ENCODE results near the gene CPXM1.
"Not testable (repeated sequence)": the region's sequence is repeated elsewhere in the genome, so short reads cannot be mapped to it uniquely, and the experiment has no call there.

The CPXM1 gene

DNA sequence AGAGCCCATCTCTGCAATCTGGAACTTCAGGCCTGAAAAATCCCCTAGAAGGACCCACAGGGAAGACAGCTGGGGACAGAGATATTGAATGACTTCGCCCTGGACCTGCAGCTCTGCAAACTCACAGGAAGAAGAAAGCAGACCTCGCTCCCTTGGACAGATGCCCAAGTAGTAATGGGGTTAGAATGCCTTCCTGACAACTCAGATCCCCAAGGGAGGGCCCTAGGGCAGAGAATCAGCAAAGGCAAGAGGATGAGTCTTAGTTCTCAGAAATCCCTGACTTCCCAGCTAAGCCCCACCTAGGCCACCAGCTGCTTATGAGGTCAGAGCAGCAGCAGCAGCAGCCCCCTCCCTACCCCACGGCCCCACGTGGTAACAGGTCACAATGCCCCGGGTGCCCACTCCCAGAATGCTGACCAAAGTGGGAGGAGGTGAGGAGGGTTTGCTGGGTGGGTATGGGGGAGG, 14.2 kb upstream of the CPXM1 start, which contains the start of gene C20orf141:
C20orf141 (plus strand) TSS at position 401 of the 465 bp plus-strand sequence. CDS start 198 bp downstream, outside the sequence.
- H3K27ac ChIP-seq (ENCODE audit: low read depth, low read length): no peak within 1 kb of the TSS
- H3K4me3 ChIP-seq (ENCODE audit: low read depth in 1 of 2, low read length in 2 of 2): no peak within 1 kb of the TSS
- no peak within 1 kb of the TSS for H3K9ac ChIP-seq (ENCODE audit: low read depth in 1 of 2, low read length in 2 of 2)
- H3K36me3 ChIP-seq (ENCODE audit: control insufficient read depth in 1 of 2, insufficient read depth in 2 of 2, low read length in 2 of 2): no peaks in the 10 kb centered on the region
- no peaks in the 10 kb centered on the region for H3K27me3 ChIP-seq (ENCODE audit: control insufficient read depth in 1 of 2, insufficient read depth in 2 of 2, low read length in 2 of 2)
- no peaks in the 10 kb centered on the region for H3K4me1 ChIP-seq (ENCODE audit: control insufficient read depth in 1 of 2, insufficient read depth in 2 of 2, low read length in 2 of 2)
- H3K9me3 ChIP-seq (ENCODE audit: control insufficient read depth in 1 of 2, low read length in 2 of 2): peaks cover 8 to 9% of the 10 kb centered on the region in 2 donors

DNA sequence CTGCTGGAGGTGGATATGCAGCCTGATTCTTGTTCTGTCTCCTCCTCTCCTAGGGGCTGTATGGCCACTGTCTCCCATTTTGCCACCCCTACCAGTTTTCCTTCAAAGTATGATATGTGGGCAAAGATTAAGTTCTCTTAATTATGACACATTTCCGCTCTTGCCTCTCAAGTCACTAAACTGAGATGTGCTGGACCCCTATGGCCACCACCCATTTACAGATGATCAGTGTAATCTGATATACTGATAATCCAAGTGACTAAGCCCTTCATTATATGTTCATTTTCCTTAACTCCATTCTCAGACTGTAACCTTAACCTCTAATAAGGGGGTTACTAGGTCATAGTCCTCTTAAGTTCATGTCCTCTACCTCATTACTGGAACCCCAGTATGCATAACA, 13.6 kb upstream of the CPXM1 start:
- Histone ChIP-seq H3K4me1 (ENCODE audit: control insufficient read depth in 1 of 2, insufficient read depth in 2 of 2, low read length in 2 of 2) (no peaks in the 10 kb centered on the region), H3K27me3 (ENCODE audit: control insufficient read depth in 1 of 2, insufficient read depth in 2 of 2, low read length in 2 of 2) (no peaks in the 10 kb centered on the region), H3K4me3 (ENCODE audit: low read depth in 1 of 2, low read length in 2 of 2) (no peak overlapping the region), H3K9me3 (ENCODE audit: control insufficient read depth in 1 of 2, low read length in 2 of 2) (peaks cover 8 to 9% of the 10 kb centered on the region in 2 donors), H3K9ac (ENCODE audit: low read depth in 1 of 2, low read length in 2 of 2) (no peak overlapping the region), H3K27ac (ENCODE audit: low read depth, low read length) (no peak overlapping the region), H3K36me3 (ENCODE audit: control insufficient read depth in 1 of 2, insufficient read depth in 2 of 2, low read length in 2 of 2) (no peaks in the 10 kb centered on the region)

- Histone ChIP-seq H3K9me3 (ENCODE audit: control insufficient read depth in 1 of 2, low read length in 2 of 2) (peaks cover 8 to 9% of the 10 kb centered on the region in 2 donors), H3K4me1 (ENCODE audit: control insufficient read depth in 1 of 2, insufficient read depth in 2 of 2, low read length in 2 of 2) (no peaks in the 10 kb centered on the region), H3K36me3 (ENCODE audit: control insufficient read depth in 1 of 2, insufficient read depth in 2 of 2, low read length in 2 of 2) (no peaks in the 10 kb centered on the region), H3K4me3 (ENCODE audit: low read depth in 1 of 2, low read length in 2 of 2) (no peak overlapping the region), H3K27me3 (ENCODE audit: control insufficient read depth in 1 of 2, insufficient read depth in 2 of 2, low read length in 2 of 2) (peaks cover 0 to 3% of the 10 kb centered on the region in 2 donors), H3K27ac (ENCODE audit: low read depth, low read length) (no peak overlapping the region), H3K9ac (ENCODE audit: low read depth in 1 of 2, low read length in 2 of 2) (no peak overlapping the region)
These were observed 11.8 kb upstream of the CPXM1 start for GRCh38 chr20:2812189-2812588.

DNA sequence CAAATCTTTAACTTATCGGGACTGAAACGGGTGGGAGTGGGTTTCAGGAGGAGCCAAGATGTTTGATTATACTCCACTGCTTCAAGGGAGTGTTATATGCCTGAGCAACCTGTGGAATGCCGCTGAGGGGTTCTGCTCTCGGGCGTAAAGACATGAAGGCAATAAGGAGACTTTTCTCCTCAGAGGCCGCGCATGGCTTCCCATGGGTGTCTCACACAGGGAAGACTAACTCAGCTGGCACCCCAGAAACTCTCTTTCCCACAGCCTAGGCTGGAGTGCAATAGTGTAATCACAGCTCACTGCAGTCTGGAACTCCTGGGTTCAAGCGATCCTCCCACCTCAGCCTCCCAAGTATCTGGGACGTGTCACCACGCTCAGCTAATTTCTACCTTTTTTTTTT, 9.3 kb upstream of the CPXM1 start:
- Histone ChIP-seq H3K9me3 (ENCODE audit: control insufficient read depth in 1 of 2, low read length in 2 of 2) (peaks cover 8 to 9% of the 10 kb centered on the region in 2 donors), H3K4me1 (ENCODE audit: control insufficient read depth in 1 of 2, insufficient read depth in 2 of 2, low read length in 2 of 2) (peaks cover 0 to 4% of the 10 kb centered on the region in 2 donors), H3K27ac (ENCODE audit: low read depth, low read length) (no peak overlapping the region), H3K36me3 (ENCODE audit: control insufficient read depth in 1 of 2, insufficient read depth in 2 of 2, low read length in 2 of 2) (no peaks in the 10 kb centered on the region), H3K27me3 (ENCODE audit: control insufficient read depth in 1 of 2, insufficient read depth in 2 of 2, low read length in 2 of 2) (peaks cover 9 to 18% of the 10 kb centered on the region in 2 donors), H3K9ac (ENCODE audit: low read depth in 1 of 2, low read length in 2 of 2) (no peak overlapping the region), H3K4me3 (ENCODE audit: low read depth in 1 of 2, low read length in 2 of 2) (no peak overlapping the region)

DNA sequence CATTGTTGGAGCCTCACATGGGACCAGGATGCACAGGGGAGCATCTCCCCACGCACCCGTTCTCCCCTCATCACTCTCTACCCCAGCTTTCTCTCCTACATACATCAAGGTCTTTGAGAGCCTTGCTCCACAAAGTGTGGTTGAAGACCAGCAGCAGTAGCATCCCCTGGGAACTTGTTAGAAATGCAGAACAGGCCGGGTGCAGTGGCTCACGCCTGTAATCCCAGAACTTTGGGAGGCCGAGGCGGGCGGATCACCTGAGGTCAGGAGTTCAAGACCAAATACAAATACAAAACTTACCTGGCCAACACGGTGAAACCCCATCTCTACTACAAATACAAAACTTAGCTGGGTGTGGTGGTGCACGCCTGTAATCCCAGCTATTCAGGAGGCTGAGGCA, 7.5 kb upstream of the CPXM1 start:
- H3K9ac ChIP-seq (ENCODE audit: low read depth in 1 of 2, low read length in 2 of 2); H3K4me1 ChIP-seq (ENCODE audit: control insufficient read depth in 1 of 2, insufficient read depth in 2 of 2, low read length in 2 of 2); H3K36me3 ChIP-seq (ENCODE audit: control insufficient read depth in 1 of 2, insufficient read depth in 2 of 2, low read length in 2 of 2); H3K27ac ChIP-seq (ENCODE audit: low read depth, low read length); H3K4me3 ChIP-seq (ENCODE audit: low read depth in 1 of 2, low read length in 2 of 2); H3K9me3 ChIP-seq (ENCODE audit: control insufficient read depth in 1 of 2, low read length in 2 of 2): not testable (repeated sequence)
- peaks cover 17 to 28% of the 10 kb centered on the region in 2 donors for H3K27me3 ChIP-seq (ENCODE audit: control insufficient read depth in 1 of 2, insufficient read depth in 2 of 2, low read length in 2 of 2)

DNA sequence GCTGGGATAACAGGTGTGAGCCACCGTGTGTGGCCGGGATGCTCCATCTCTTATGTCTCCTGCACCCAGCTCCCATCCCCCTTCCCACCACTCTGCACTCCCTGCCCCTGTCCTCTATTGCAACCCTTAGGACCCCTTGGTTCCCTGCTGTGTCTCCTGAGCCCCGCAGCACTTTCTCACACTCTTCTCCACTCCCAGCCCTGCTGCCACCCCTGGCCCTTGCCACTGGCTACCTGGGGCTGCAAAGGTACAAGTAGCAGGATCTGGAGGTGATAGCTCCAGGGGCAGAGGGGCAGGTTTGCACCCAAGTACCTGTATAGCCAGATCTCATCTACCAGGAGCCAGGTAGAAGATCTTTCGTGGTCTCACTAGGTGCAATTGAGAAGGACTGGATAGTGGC, 6.6 kb upstream of the CPXM1 start:
- Histone ChIP-seq H3K27me3 (ENCODE audit: control insufficient read depth in 1 of 2, insufficient read depth in 2 of 2, low read length in 2 of 2) (peaks cover 22 to 35% of the 10 kb centered on the region in 2 donors), H3K4me1 (ENCODE audit: control insufficient read depth in 1 of 2, insufficient read depth in 2 of 2, low read length in 2 of 2) (peaks cover 0 to 4% of the 10 kb centered on the region in 2 donors), H3K9ac (ENCODE audit: low read depth in 1 of 2, low read length in 2 of 2) (no peak overlapping the region), H3K4me3 (ENCODE audit: low read depth in 1 of 2, low read length in 2 of 2) (no peak overlapping the region), H3K36me3 (ENCODE audit: control insufficient read depth in 1 of 2, insufficient read depth in 2 of 2, low read length in 2 of 2) (no peaks in the 10 kb centered on the region), H3K27ac (ENCODE audit: low read depth, low read length) (no peak overlapping the region), H3K9me3 (ENCODE audit: control insufficient read depth in 1 of 2, low read length in 2 of 2) (peaks cover 3 to 4% of the 10 kb centered on the region in 2 donors)

DNA sequence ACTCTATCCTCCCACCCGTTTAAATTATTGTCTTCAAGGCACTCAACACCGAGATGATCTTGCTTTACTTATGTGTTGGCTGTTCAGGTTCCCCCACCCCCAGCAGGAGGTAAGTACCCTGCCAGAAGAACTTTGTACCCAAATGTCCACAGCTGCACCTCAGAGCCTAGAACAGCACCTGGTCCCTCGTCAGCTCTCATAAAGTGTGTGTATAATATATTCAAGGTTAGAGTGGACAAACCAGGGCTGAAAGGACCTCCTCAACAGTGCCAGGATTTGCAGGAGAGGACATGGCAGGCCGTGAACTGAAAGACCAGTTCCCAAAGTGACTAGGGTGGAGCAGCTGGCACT, 5.9 kb upstream of the CPXM1 start:
- no peaks in the 10 kb centered on the region for H3K36me3 ChIP-seq (ENCODE audit: control insufficient read depth in 1 of 2, insufficient read depth in 2 of 2, low read length in 2 of 2)
- H3K4me1 ChIP-seq (ENCODE audit: control insufficient read depth in 1 of 2, insufficient read depth in 2 of 2, low read length in 2 of 2): peaks cover 0 to 4% of the 10 kb centered on the region in 2 donors
- H3K4me3 ChIP-seq (ENCODE audit: low read depth in 1 of 2, low read length in 2 of 2): no peak overlapping the region
- no peaks in the 10 kb centered on the region for H3K9me3 ChIP-seq (ENCODE audit: control insufficient read depth in 1 of 2, low read length in 2 of 2)
- no peak overlapping the region for H3K27ac ChIP-seq (ENCODE audit: low read depth, low read length)
- H3K27me3 ChIP-seq (ENCODE audit: control insufficient read depth in 1 of 2, insufficient read depth in 2 of 2, low read length in 2 of 2): peaks cover 27 to 40% of the 10 kb centered on the region in 2 donors
- H3K9ac ChIP-seq (ENCODE audit: low read depth in 1 of 2, low read length in 2 of 2): no peak overlapping the region

GRCh38 chr20:2805689-2806350, 5.4 kb upstream of the CPXM1 start:
- Histone ChIP-seq H3K27me3 (ENCODE audit: control insufficient read depth in 1 of 2, insufficient read depth in 2 of 2, low read length in 2 of 2) (peaks cover 32 to 45% of the 10 kb centered on the region in 2 donors), H3K27ac (ENCODE audit: low read depth, low read length) (no peak overlapping the region), H3K9ac (ENCODE audit: low read depth in 1 of 2, low read length in 2 of 2) (no peak overlapping the region), H3K4me3 (ENCODE audit: low read depth in 1 of 2, low read length in 2 of 2) (no peak overlapping the region), H3K4me1 (ENCODE audit: control insufficient read depth in 1 of 2, insufficient read depth in 2 of 2, low read length in 2 of 2) (peaks cover 0 to 7% of the 10 kb centered on the region in 2 donors), H3K9me3 (ENCODE audit: control insufficient read depth in 1 of 2, low read length in 2 of 2) (no peaks in the 10 kb centered on the region), H3K36me3 (ENCODE audit: control insufficient read depth in 1 of 2, insufficient read depth in 2 of 2, low read length in 2 of 2) (no peaks in the 10 kb centered on the region)

DNA sequence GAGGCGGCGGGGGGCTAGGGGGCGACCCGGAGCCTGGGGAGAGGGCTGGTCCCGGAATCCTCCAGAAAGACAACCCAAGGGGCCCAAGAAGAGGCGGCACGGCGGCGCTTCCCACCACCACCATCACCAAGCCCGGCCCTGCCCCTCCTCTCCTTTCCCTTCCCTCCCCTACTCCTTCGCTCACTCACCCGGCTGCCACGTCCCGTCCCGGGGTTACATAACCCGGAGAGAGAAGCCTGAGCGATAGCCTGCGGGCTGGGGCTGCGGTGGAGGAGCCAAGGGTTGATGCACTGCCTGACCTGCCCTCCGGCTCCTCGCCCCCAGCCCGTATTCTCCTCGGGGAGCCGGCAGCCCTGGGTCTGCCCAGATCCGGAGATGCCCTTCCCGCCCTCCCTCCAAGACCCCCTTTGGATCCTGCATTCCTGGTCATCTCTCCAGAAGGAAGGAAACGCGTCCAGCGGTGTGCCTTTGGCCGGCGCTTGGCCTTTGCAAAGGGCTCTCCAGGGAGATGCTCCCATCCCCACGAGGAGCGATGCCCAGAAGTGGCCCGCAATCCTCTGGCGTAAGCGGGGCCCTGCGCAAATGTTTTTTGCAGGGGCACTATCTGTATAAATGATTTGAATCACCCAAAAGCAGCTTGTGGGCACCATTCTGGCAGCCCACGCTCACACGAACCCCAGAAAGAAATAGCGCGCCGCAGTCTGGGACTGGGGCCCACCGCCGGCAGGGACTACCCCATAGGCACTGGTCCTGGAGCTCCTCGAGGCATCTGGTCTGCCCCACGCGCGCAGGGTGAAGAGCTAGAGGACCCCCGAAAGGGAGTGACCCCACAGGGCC, 4.6 kb upstream of the CPXM1 start:
- Histone ChIP-seq H3K9me3 (ENCODE audit: control insufficient read depth in 1 of 2, low read length in 2 of 2) (no peaks in the 10 kb centered on the region), H3K4me1 (ENCODE audit: control insufficient read depth in 1 of 2, insufficient read depth in 2 of 2, low read length in 2 of 2) (peaks cover 0 to 10% of the 10 kb centered on the region in 2 donors), H3K27me3 (ENCODE audit: control insufficient read depth in 1 of 2, insufficient read depth in 2 of 2, low read length in 2 of 2) (peaks cover 37 to 51% of the 10 kb centered on the region in 2 donors), H3K27ac (ENCODE audit: low read depth, low read length) (no peak overlapping the region), H3K9ac (ENCODE audit: low read depth in 1 of 2, low read length in 2 of 2) (no peak overlapping the region), H3K36me3 (ENCODE audit: control insufficient read depth in 1 of 2, insufficient read depth in 2 of 2, low read length in 2 of 2) (no peaks in the 10 kb centered on the region), H3K4me3 (ENCODE audit: low read depth in 1 of 2, low read length in 2 of 2) (no peak overlapping the region)

All from duodenal mucosa (tissue), 2 donors.